A172 (cell line): ENCODE results near the gene TBC1D7. TPM values are rescaled to one million over a fixed set of nuclear protein-coding genes. Genes with fewer than 3 reads are reported as not detected.

Experiments
- DNase-seq: peaks from one replicate; pipeline ENCODE4 v3.0.0-alpha.2; 2015; ENCODE audit warnings: low spot score
- total RNA-seq: library from RNA; depleted of rRNA; stranded (reverse); fragments of >200 nt; shearing (Covaris generic); gene quantifications from 2 replicates; pipeline ENCODE4 v1.2.3, GENCODE V29; 2014; rRNA removed

Gene TBC1D7
- 29.7 and 52.5 TPM in 2 replicates for total RNA-seq

DNA sequence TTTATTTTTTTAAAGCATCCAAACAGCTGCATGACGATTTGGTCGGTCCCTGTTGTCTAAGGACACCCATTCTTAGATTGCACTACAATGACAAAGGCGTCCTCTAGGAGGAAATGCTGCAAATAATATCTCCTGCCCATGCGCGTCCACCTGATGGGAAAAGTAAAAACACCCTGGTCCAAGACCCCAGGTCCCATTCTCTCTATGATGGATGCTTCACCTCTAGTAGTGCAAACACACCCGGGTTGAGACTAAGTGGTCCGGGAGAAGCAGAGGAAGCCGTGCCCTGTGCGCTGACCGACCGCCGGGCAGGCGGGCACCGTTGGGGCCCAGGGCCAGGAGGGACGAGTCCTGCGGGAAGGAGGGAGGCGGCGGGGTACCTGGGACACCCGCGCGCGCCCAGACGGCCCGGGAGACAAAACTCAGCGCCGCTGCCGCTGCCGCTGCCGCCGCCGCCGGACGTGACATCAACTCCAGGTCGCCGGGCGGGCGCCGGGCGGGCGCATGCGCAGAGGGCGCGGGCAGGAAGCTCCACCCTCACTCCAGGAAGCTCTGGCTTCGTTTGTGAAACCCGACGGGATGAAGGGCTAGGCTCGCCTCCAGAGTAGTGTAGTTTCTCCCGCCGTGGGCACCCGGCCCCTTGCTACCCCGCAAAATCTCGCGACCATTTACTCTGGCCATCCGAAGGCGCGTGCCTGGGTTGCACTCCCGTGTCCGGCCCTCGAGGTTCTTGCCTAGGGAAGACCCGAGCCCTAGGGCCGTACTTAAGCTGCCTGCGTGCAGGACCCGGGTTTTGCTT, at the start of gene TBC1D7:
Gene TBC1D7 (minus strand): TSS at position 462 of the 799 bp plus-strand sequence. CDS start 1,639 bp downstream, outside the sequence.
- peak; percentile 82 for DNase-seq

DNA sequence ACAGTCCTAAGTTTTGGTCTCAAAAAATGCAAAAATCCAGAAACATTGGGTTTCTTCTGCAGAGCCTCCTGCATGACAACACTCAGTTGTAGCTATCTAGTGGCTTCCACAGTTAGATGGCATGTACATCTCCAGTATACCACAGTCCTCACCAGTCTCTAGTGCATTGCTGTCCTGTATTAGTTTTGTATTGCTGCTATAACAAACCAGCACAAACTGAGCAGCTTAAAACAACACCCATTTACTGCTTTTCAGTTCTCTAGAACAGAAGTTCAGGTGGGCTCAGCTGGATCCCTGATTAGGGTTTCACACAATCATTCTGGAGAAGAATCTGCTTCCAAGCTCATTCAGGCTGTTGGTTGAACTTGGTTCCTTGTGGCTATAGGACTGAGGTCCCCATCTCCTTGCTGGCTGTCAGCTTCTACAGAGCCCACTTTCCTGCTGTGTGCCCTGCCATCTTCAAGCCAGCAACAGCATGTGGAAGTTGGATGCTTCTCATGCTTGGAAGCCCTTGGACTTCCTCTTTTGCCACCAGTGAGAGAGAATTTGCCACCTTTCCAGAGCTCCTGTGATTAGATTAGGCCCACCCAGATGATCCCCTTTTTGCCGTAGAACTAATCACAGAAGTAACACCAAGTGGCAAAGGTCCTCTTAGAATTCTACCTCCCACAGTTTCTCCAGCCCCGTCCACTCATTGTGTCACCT, 48.9 kb upstream of the TBC1D7 start:
- no peak for DNase-seq

DNA sequence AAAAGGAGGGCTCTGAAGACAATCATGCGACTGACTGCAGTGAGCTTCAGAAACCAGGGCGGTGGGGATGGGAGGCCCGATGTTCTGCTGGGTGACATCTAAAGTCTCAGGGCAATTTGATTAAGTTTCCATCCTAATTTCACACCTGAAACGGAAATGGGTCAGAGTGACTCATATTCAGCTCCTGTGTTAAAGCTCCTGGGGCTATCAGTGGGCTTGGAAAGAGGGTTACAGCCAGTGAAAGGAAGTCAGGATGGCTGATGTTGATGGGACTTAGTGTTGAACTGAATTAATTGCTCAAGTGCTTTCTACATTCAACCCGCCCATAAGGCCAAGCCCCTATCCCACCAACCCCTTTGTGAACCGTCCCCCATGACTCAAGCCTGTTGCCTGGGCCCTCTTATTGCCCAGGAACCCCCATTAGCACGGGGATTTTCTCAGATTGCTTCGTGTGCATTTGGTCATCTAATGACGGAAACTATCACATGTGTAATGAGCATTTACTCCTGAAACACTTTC, 47.1 kb upstream of the TBC1D7 start:
- no peak for DNase-seq

DNA sequence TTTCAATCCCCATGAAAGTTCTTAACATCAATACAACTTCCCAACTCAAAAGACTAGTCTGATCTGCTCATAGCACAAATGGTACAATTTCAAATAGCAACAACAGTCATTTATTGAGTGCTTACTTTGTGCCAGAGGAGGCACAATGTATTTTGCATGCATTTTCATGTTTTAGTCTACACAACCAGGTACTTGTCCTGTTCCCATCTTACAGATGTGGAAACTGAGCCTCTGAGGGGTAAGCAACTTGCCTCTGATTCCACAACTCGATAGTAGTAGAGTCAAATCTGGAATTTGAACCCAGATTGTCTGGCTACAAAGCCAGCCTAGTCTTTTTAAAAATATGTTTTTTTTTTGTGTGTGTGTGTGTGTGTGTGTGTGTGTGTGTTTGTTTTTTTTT, 45.6 kb upstream of the TBC1D7 start:
- DNase-seq, result no peak

DNA sequence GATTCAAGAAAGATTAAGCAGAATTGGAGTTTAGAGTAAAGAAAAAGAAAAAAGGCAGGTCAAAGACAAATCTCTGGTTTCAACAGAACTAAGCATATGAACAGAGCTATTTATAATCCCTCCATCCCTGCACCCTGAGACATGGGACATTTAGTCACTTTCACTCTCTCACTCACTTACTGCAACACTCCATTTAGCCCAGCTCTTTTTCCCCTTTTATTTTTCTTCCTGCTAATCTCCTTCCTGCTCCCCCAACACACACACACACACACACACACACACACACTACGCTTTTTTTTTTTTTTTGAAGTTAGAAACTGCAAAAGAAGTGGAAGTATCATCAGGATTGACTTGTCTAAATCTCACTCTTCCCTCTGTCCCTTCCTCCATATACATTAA, 45.1 kb upstream of the TBC1D7 start:
- no peak for DNase-seq

DNA sequence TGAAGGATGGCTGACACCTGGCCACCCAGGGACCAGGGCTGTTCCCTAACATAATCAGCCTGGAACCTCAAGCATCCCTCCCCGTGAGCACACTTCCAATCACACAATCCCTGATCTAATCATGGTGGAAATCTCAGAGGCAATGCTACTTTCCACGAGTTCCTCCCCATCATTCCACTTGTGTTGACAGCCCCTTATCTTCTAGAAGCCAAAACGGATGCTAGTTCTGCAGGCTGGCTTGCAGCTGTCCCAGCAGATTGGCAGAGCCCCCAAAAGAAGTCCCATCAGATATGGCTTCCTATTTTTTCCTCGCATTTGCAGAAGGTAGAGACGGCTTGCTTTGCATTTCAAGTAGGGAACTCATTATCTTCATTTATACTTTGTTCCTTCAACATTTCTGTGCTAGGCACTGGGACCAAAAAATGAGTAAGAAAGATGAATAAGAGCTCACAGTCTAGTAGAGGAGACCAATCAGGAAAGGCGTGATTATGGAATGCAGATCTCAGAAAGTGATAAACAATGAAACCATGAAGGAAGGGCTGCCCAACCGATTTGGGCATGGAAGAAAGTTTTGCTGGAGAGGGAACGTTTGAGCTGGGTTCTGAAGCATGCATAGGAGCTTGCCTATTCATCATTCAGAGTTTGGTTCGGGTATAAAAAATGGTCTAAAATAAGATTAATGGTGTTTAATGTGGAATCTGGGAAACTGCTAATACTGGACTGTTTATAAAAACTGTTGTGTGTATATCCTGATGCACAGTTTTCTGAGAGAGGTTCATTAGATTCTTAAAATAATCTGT, 44.6 kb upstream of the TBC1D7 start:
- DNase-seq, result no peak

DNA sequence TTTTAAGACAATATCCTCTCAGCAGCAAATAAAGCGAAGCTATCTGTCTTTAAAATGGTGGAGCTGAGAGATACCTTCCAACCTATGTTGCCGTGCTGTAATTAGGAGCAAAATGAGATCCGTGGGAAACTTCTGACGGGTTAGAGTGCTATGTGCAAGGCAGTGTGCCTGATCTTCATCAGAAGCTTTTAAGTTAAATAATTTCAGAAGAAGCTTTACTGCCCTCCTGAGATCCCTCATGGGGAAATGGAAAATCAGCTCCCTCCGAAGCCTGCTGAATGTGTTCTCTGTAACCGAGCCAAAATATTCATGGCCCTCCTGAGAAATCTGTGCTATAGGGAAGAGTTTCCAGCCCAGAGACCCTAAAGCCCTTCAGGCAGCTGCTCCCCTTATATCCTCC, 43.7 kb upstream of the TBC1D7 start:
- DNase-seq, result no peak

DNA sequence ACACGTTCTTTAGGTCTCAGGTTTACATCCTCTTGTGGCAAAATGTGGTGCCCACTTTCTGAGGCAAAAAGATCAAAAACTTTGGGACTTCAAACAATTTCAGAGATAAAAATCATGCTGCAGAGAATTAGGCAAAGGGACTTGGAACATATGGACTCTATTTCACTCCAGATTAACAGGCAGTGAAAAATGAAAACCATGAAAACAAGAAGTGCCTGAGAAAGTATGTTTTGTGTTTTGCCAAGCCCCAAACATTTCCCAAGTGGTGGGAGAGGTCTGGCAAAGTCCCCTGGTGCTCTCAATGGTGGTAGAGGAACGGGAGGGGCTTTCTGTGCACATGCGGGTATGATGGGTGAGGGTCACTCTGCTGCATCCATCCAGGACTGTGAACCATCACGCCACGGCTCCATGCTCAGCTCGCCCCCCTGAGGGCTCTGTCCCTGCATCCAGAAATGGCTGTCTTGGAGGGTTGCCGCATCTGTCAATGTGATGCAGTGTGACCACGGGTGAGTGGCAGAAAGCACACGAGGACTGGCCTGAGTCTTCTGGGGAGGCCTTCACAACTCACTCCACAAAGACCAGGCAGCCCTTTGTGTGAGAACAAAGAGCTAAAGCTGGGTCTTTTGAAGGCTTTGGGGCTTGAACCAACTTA, 43.2 kb upstream of the TBC1D7 start:
- DNase-seq, result no peak

DNA sequence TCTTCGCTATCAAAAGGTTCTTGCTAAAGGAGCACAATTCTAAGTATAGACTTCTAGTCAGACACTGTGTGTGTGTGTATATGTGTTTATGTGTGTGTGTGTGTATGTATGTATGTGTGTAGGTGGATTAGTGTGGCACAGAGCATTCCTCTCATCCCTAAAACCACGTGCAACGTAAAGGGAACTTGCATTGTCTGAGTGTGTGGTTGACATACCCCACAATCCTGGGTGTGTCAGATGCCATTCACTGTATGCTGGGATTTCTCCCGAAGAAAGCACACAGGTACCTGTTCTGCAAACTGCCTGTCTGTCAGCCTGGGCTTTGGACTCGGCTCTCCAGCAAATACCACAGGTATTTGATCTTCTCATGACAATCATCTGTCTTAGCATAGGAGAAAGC, 42.3 kb upstream of the TBC1D7 start:
- no peak for DNase-seq

DNA sequence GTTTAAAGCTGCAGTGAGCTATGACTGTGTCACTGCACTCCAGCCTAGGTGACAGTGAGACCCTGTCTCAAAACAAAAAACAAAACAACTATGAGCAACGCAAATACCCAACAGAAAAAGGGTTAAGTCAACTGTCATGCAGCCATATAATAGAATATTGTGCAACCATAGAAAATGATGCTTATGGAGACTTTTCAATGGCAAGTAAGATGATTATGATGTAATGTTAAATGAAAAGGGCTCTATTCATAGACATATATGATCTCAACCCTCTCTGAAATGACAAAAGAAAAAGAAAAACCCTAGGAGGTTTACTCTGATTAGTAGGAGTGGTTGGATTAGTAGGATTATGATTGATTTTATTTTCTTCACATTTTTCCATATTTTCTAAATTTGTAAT, 41.3 kb upstream of the TBC1D7 start:
- no peak for DNase-seq

DNA sequence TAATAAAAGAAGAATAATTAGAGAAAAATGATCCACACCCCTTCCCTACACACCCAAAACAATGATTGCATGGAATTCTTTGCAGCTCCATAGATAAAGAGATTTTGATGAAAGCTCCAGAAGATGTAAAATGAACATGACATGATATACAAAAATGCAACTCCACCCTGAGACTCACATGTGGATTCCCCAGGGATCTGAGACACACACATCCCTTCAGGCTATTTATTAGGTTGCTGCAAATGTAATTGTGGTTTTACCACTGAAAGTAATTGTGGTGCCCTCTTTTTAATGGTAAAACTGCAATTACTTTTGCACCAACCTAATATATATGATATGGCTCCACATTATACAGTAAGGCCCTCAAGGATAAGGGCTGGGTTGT, 40.4 kb upstream of the TBC1D7 start:
- no peak for DNase-seq

DNA sequence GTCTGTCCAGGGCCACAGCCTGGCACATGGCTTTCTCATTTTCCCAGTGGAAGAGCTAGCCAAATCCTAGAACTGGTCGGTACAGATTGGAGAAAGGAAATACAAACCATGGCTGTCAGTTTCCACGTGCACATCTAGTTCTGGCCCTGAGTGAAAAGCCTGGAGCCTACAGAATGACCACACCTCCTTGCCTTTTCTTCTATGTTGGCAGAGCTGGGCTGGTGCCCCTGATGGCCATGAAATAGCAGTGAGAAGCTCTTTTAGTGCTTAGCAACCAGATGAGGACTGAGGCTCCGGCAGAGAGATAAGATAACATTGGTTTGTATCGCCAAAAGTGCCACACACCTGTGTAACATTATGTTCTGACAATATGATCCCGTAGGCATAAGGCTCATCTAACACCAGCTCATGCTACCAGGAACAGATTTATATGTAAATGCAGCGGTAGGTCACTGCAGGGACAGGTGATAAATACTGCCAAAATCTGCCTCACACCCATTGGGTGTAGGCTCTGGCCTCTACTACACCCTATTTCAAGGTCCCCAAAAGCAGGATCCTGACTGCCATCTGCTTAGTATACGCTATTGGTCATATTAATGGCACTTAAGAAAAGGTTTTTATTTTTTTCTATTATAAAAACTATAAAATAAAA, 39.9 kb upstream of the TBC1D7 start:
- no peak for DNase-seq

DNA sequence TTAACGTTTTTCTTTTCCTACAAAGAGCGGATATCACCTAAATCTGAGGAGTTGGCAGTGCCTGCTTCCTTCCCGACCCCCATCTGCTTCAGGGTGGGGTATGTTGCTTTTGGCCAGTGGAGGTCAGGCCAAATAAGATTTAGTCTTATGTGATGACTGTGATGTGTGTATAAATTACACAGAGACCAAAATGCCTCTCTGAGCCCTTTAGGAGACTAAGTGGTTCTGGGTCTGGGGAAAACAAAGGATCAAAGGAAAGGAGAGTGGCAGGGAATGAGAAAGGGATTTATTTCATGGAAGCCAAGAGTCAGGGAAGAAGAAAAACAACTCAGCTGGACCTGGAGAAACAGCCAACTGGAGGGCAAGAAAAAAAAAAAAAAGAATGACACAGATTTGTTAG, 39.1 kb upstream of the TBC1D7 start:
- no peak for DNase-seq

DNA sequence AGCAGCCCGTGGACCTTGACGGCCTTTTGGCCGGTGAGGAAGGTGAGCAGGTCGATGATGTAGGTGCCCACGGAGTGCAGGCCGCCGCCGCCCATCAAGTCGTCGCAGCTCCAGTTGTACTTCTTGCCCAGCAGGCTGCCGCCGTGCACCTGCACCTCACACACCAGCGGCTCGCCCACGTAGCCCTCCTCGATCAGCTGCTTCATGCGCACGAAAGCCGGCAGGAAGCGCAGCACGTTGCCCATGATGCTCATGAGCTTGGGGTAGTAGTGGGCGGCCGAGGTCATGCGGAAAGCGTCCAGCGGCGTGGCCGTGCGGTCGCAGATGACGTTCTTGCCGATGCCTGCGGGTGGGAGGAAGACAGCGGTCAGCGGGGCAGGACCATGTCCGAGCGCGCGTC, 37.0 kb upstream of the TBC1D7 start:
- no peak for DNase-seq

DNA sequence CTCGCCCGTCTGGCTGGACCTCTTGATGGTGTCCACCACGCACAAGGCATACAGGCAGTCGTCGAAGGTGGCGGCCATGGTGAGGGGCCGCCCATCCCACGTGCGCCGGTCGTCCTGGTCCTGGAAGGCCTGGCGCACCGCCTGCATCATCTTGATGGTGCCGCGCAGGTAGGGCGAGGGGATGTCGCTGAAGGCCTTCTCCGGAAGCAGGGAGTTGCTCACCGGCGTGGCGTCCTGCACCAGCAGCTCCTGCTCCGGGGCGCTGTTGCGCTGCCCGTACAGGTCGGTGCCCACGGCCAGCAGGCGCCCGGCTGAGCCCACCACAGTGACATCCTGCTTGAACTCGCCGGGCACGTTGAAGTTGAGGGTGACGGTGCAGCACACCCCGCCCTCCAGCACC, 36.5 kb upstream of the TBC1D7 start:
- DNase-seq, result no peak

DNA sequence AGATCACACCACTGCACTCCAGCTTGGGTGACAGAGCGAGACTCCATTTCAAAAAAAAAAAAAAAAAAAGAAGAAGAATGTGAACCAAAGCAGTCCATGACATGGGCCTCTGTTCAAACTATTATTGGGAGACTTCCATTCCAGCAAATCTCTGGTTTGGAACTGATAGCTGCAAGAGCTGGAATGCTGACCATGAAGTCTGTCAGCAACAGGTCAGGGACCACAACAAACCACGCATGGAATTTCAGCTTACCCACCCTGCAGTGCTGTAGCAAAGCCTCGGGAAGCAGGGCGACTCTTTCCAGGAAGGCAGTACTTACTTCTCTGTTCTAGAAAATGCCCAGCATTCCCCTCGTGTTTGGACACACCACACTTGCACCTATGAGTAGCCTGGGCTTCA, 34.1 kb upstream of the TBC1D7 start:
- DNase-seq, result no peak

DNA sequence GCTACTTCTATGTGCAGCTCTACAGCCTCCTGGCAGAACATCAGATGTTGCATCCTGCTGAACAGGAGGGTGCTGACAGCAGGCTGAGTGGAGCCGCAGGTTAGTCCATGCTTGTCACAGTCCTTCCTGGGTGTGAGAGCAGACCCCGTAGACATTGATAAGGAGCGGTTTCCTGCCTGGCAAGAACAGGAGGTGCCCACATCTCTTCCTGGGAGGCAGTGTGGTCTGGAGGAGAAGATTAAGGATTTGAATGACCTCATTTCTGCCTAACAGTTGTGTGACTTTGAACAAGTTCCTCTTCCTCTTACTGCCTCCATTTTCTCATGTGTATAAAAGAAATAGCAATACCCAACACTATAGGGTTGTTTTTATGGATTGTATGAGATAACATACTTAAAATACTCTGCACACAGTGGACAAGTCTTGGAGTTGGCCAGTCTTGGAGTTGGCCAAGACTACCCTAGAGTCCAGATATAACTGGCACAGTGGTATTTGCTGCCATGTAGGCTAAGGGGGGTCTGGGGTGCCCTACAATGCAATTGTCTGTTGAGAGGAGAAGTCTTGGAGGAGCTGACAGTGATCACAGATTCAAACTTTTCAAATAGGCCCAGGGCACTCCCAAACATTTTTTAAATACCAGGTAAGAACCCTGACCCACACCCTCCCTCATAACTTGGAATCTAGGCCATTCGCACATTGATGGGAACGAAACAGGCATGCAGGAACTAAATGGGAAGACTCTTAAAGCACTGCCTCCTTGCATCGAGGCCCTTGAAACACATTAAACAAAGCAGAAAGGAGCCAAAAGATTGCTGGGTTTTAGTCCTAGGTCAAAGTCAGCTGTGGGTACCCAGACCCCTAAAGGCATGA, 32.6 kb upstream of the TBC1D7 start:
- DNase-seq, result peak; percentile 61

DNA sequence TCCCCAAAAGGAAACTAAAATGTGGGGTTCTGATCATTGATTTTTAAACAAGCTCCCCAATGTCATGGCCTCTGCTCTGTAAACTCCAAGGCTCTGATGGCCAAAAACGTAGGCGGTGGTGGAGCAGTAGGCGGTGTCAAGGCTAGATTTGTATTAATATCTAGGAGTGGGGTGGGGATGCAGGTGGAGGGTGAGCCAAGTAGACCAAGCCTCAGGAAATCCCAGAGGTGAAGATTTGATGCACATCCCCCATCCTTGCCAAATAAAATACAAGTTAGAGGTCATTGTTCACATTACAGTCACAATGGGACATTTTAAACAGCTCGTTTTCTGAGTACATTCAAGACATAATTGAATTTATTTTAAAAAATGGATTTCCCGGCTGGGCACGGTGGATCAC, 30.9 kb upstream of the TBC1D7 start:
- no peak for DNase-seq

DNA sequence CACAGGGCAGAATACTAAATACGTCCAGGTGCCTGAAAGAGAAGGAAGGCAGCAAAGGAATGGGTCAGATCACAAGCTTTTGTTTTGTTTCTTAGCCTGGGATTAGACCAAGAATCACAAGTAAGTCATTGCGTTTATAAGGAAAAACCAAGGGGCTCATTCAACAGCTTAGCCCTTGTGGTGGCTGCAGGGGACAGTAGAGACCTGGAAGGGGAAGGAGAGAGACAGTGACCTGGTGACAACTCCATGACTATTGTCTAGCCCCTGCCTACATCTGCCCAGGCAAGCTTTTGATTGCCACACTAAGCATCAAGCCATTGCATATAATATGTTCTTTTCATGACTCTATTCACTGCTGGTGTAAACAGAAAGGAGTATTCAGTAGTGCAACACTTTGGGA, 30.2 kb upstream of the TBC1D7 start:
- DNase-seq, result no peak

DNA sequence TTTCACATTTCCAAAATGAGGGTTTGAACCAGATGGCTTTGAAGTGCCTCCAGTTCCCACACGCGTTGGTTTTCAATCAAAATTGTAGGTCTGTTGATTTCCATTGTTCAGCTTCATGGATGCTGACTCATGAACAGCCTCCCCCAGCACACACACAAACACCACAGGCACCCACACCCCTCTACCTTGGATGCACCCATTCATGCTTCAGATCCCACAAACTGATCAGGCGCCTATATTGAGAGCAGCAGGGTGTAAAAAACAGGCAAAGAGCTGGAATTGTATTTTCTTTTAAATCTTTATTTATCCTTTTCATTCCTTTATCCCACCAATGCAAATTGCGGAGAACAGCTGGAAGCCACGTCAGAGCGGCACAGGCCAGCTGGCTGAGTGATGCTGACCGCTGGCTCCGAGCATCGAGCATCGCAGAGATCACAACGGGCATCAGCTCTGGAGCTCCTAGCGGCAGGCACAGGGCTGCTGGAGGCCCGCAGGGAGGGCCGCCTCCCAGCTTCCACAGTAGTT, 29.3 kb upstream of the TBC1D7 start:
- DNase-seq, result no peak
